Activated T-cell treated with anti-CD3 and anti-CD28 coated beads for 1 hour (primary cell): ENCODE measurements around the gene SPOCK1.

Source experiments
- DNase-seq: peaks from one replicate; pipeline ENCODE4 v3.0.0-alpha.2; 2020; ENCODE audit warnings: low read depth

The SPOCK1 gene

GRCh38 chr5:137099651-137100050, 399.5 kb downstream of the SPOCK1 start:
- no peak for DNase-seq

GRCh38 chr5:137098663-137099062, 400.5 kb downstream of the SPOCK1 start:
- no peak for DNase-seq

- no peak for DNase-seq
These were observed 400.9 kb downstream of the SPOCK1 start for GRCh38 chr5:137098238-137098637.

- no peak for DNase-seq
These were observed 401.9 kb downstream of the SPOCK1 start for GRCh38 chr5:137097203-137097602.

GRCh38 chr5:137096149-137097103, 402.7 kb downstream of the SPOCK1 start:
- DNase-seq, result no peak

- no peak for DNase-seq
These were observed 403.5 kb downstream of the SPOCK1 start for GRCh38 chr5:137095597-137095996.

GRCh38 chr5:137092831-137093230, 406.3 kb downstream of the SPOCK1 start:
- no peak for DNase-seq

GRCh38 chr5:137091472-137091871, 407.7 kb downstream of the SPOCK1 start:
- DNase-seq, result no peak

GRCh38 chr5:137090721-137091120, 408.4 kb downstream of the SPOCK1 start:
- no peak for DNase-seq

- no peak for DNase-seq
These were observed 409.0 kb downstream of the SPOCK1 start for GRCh38 chr5:137090151-137090550.

GRCh38 chr5:137088175-137088574, 411.0 kb downstream of the SPOCK1 start:
- no peak for DNase-seq

GRCh38 chr5:137086342-137086741, 412.8 kb downstream of the SPOCK1 start:
- no peak for DNase-seq

- no peak for DNase-seq
These were observed 413.9 kb downstream of the SPOCK1 start for GRCh38 chr5:137085206-137085605.

- no peak for DNase-seq
These were observed 415.1 kb downstream of the SPOCK1 start for GRCh38 chr5:137084016-137084415.

- no peak for DNase-seq
These were observed 416.2 kb downstream of the SPOCK1 start for GRCh38 chr5:137082951-137083350.

GRCh38 chr5:137078171-137078665, 420.9 kb downstream of the SPOCK1 start:
- DNase-seq, result no peak

- DNase-seq, result no peak
These were observed 423.8 kb downstream of the SPOCK1 start for GRCh38 chr5:137075163-137075970.

- no peak for DNase-seq
These were observed 425.9 kb downstream of the SPOCK1 start for GRCh38 chr5:137073189-137073588.

GRCh38 chr5:137072361-137073115, 426.6 kb downstream of the SPOCK1 start:
- DNase-seq, result no peak

- no peak for DNase-seq
These were observed 427.2 kb downstream of the SPOCK1 start for GRCh38 chr5:137071931-137072330.

- DNase-seq, result no peak
These were observed 427.6 kb downstream of the SPOCK1 start for GRCh38 chr5:137071526-137071925.

- DNase-seq, result no peak
These were observed 428.6 kb downstream of the SPOCK1 start for GRCh38 chr5:137070521-137070920.
